ENCODE data around the gene TP63.

Gene TP63

GRCh38 chr3:189868061-189868460, 236.9 kb downstream of the TP63 start:
- Histone ChIP-seq H3K9me3 (ENCODE audit: control insufficient read depth, insufficient read depth, low read length) (no peaks in the 10 kb centered on the region), H3K4me3 (ENCODE audit: low read depth, low read length) (no peak overlapping the region), H3K27me3 (ENCODE audit: control insufficient read depth, insufficient read depth, low read length) (no peaks in the 10 kb centered on the region), H3K9ac (ENCODE audit: low read depth, low read length) (no peak overlapping the region), H3K36me3 (ENCODE audit: control insufficient read depth, insufficient read depth, low read length) (no peaks in the 10 kb centered on the region), H3K4me1 (ENCODE audit: control insufficient read depth, insufficient read depth, low read length) (no peaks in the 10 kb centered on the region), H3K27ac (ENCODE audit: low read depth, low read length) (no peak overlapping the region)

DNA sequence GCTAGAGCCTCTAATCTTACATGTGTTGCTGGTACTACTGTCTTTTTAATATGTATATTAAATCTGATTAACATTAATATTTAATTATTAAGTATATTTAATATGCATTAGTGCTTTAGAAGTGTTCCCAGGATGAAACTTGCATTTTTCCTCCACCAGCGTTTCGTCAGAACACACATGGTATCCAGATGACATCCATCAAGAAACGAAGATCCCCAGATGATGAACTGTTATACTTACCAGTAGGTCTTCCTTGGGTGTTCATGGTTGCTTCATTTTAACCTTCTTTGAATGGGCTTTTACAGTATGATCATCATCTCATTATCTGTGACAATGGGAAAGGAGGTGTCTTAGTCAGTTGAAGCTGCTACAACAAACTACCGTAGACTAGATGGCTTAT, 238.0 kb downstream of the TP63 start:
- no peak overlapping the region for H3K4me3 ChIP-seq (ENCODE audit: low read depth, low read length)
- no peak overlapping the region for H3K9ac ChIP-seq (ENCODE audit: low read depth, low read length)
- H3K27me3 ChIP-seq (ENCODE audit: control insufficient read depth, insufficient read depth, low read length) = no peaks in the 10 kb centered on the region
- H3K4me1 ChIP-seq (ENCODE audit: control insufficient read depth, insufficient read depth, low read length) = no peaks in the 10 kb centered on the region
- no peak overlapping the region for H3K27ac ChIP-seq (ENCODE audit: low read depth, low read length)
- no peaks in the 10 kb centered on the region for H3K36me3 ChIP-seq (ENCODE audit: control insufficient read depth, insufficient read depth, low read length)
- H3K9me3 ChIP-seq (ENCODE audit: control insufficient read depth, insufficient read depth, low read length) = no peaks in the 10 kb centered on the region

- peaks cover 2% of the 10 kb centered on the region for H3K4me1 ChIP-seq (ENCODE audit: control insufficient read depth, insufficient read depth, low read length)
- H3K27me3 ChIP-seq (ENCODE audit: control insufficient read depth, insufficient read depth, low read length) = no peaks in the 10 kb centered on the region
- H3K27ac ChIP-seq (ENCODE audit: low read depth, low read length) = no peak overlapping the region
- H3K9ac ChIP-seq (ENCODE audit: low read depth, low read length) = no peak overlapping the region
- no peaks in the 10 kb centered on the region for H3K9me3 ChIP-seq (ENCODE audit: control insufficient read depth, insufficient read depth, low read length)
- no peaks in the 10 kb centered on the region for H3K36me3 ChIP-seq (ENCODE audit: control insufficient read depth, insufficient read depth, low read length)
- H3K4me3 ChIP-seq (ENCODE audit: low read depth, low read length) = no peak overlapping the region
These were observed 240.2 kb downstream of the TP63 start for GRCh38 chr3:189871418-189871817.

DNA sequence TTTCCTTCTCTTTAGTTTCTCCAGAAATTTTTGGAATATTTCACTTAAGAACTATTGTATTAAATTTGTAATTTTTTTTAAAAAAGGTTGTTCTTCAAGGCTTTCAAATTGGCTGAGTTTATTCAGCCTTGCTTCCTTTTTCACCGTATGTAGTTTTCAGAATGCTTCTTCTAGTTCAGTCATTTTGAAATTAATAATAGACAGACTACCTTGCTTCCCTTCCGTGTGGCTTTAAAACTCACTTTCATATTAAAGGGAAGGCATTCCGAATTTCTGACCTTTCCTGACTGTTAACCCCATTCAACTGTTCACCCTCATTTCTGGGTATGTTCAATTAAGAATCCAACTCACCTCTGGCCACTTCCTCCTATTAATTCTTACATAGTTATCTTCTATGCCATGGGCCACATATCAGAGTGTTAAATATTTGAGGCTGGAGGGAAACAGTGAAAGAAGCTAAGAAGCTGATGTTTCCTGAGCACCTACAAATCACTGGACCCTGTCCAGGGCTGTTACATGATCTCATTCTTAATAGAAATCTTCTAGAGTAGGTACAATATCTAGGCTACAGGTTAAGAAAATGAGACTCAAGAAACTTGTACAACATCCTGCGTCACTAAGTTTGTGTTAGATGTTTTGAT, 252.0 kb downstream of the TP63 start:
- peaks cover 11% of the 10 kb centered on the region for H3K4me1 ChIP-seq (ENCODE audit: control insufficient read depth, insufficient read depth, low read length)
- no peak overlapping the region for H3K9ac ChIP-seq (ENCODE audit: low read depth, low read length)
- H3K36me3 ChIP-seq (ENCODE audit: control insufficient read depth, insufficient read depth, low read length) = no peaks in the 10 kb centered on the region
- no peak overlapping the region for H3K27ac ChIP-seq (ENCODE audit: low read depth, low read length)
- H3K27me3 ChIP-seq (ENCODE audit: control insufficient read depth, insufficient read depth, low read length) = no peaks in the 10 kb centered on the region
- H3K9me3 ChIP-seq (ENCODE audit: control insufficient read depth, insufficient read depth, low read length) = no peaks in the 10 kb centered on the region
- no peak overlapping the region for H3K4me3 ChIP-seq (ENCODE audit: low read depth, low read length)

- H3K27me3 ChIP-seq (ENCODE audit: control insufficient read depth, insufficient read depth, low read length) = no peaks in the 10 kb centered on the region
- no peak overlapping the region for H3K9ac ChIP-seq (ENCODE audit: low read depth, low read length)
- H3K9me3 ChIP-seq (ENCODE audit: control insufficient read depth, insufficient read depth, low read length) = no peaks in the 10 kb centered on the region
- no peak overlapping the region for H3K27ac ChIP-seq (ENCODE audit: low read depth, low read length)
- no peaks in the 10 kb centered on the region for H3K4me1 ChIP-seq (ENCODE audit: control insufficient read depth, insufficient read depth, low read length)
- no peak overlapping the region for H3K4me3 ChIP-seq (ENCODE audit: low read depth, low read length)
- no peaks in the 10 kb centered on the region for H3K36me3 ChIP-seq (ENCODE audit: control insufficient read depth, insufficient read depth, low read length)
These were observed 259.3 kb downstream of the TP63 start for GRCh38 chr3:189890496-189890895.

- Histone ChIP-seq H3K4me3 (ENCODE audit: low read depth, low read length) (no peak overlapping the region), H3K4me1 (ENCODE audit: control insufficient read depth, insufficient read depth, low read length) (0 out of 2 replicates have a peak, but pooled peaks cover 5% of the 10 kb centered on the region), H3K36me3 (ENCODE audit: control insufficient read depth, insufficient read depth, low read length) (no peaks in the 10 kb centered on the region), H3K9ac (ENCODE audit: low read depth, low read length) (no peak overlapping the region), H3K27ac (ENCODE audit: low read depth, low read length) (no peak overlapping the region), H3K9me3 (ENCODE audit: control insufficient read depth, insufficient read depth, low read length) (no peaks in the 10 kb centered on the region), H3K27me3 (ENCODE audit: control insufficient read depth, insufficient read depth, low read length) (no peaks in the 10 kb centered on the region)
These were observed 265.3 kb downstream of the TP63 start for GRCh38 chr3:189896533-189896932.

DNA sequence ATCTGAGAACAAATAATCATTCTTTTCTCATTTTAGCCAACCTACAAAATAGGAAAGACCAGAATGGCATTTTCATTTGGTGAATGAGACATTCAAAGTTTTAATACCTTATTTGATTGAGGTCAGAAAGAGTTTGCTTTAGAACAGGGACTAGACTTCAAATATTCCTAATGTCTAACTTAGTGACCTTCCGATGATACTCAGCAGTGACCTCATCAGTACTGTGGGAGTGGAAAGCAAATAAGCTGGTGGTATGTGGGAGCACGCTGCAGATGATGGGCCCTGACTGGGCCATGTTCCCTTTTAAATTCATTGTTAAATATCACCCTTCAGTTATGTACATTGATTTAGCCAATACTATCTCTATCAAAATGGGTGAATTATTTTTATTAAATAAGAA, 266.2 kb downstream of the TP63 start:
- H3K9ac ChIP-seq (ENCODE audit: low read depth, low read length) = no peak overlapping the region
- no peaks in the 10 kb centered on the region for H3K9me3 ChIP-seq (ENCODE audit: control insufficient read depth, insufficient read depth, low read length)
- H3K27me3 ChIP-seq (ENCODE audit: control insufficient read depth, insufficient read depth, low read length) = no peaks in the 10 kb centered on the region
- no peak overlapping the region for H3K4me3 ChIP-seq (ENCODE audit: low read depth, low read length)
- H3K36me3 ChIP-seq (ENCODE audit: control insufficient read depth, insufficient read depth, low read length) = no peaks in the 10 kb centered on the region
- no peak overlapping the region for H3K27ac ChIP-seq (ENCODE audit: low read depth, low read length)
- 0 out of 2 replicates have a peak, but pooled peaks cover 5% of the 10 kb centered on the region for H3K4me1 ChIP-seq (ENCODE audit: control insufficient read depth, insufficient read depth, low read length)

DNA sequence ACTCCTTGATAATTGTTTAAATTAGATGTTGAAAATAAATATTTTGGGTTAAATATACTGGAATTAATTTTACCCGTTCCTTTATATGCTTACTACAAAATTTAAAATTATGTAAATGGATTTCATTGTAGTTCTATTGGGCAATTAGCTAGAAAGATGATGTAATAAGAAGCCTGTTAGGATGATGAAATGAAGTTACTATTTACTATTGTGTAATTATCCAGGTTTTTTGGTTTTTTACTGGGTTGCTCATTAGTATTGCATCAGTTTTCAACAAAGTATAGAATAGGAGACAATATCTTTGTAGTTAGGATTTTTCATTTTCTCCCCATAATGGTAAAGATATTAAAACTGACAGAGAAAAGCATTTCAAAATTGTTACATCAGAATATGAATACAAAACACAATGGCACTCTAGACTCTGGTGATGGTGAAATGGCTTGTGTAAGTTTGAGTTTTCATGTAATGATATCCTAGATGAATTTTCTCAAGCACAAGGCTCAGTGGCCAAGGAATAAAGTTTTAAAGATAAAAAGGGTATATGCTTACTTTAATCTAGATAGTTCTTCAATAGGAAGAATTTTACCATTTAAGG, 267.5 kb downstream of the TP63 start:
- Histone ChIP-seq H3K9me3 (ENCODE audit: control insufficient read depth, insufficient read depth, low read length) (no peaks in the 10 kb centered on the region), H3K4me3 (ENCODE audit: low read depth, low read length) (no peak overlapping the region), H3K9ac (ENCODE audit: low read depth, low read length) (no peak overlapping the region), H3K27me3 (ENCODE audit: control insufficient read depth, insufficient read depth, low read length) (no peaks in the 10 kb centered on the region), H3K27ac (ENCODE audit: low read depth, low read length) (no peak overlapping the region), H3K36me3 (ENCODE audit: control insufficient read depth, insufficient read depth, low read length) (no peaks in the 10 kb centered on the region), H3K4me1 (ENCODE audit: control insufficient read depth, insufficient read depth, low read length) (peaks cover 9% of the 10 kb centered on the region; the same call in 1 of the 2 replicates)

GRCh38 chr3:189899186-189899585, 268.0 kb downstream of the TP63 start:
- H3K4me3 ChIP-seq (ENCODE audit: low read depth, low read length) = no peak overlapping the region
- no peaks in the 10 kb centered on the region for H3K27me3 ChIP-seq (ENCODE audit: control insufficient read depth, insufficient read depth, low read length)
- peaks cover 9% of the 10 kb centered on the region; the same call in 1 of the 2 replicates for H3K4me1 ChIP-seq (ENCODE audit: control insufficient read depth, insufficient read depth, low read length)
- no peaks in the 10 kb centered on the region for H3K36me3 ChIP-seq (ENCODE audit: control insufficient read depth, insufficient read depth, low read length)
- no peaks in the 10 kb centered on the region for H3K9me3 ChIP-seq (ENCODE audit: control insufficient read depth, insufficient read depth, low read length)
- H3K27ac ChIP-seq (ENCODE audit: low read depth, low read length) = no peak overlapping the region
- H3K9ac ChIP-seq (ENCODE audit: low read depth, low read length) = no peak overlapping the region

- Histone ChIP-seq H3K27me3 (ENCODE audit: control insufficient read depth, insufficient read depth, low read length) (no peaks in the 10 kb centered on the region), H3K4me1 (ENCODE audit: control insufficient read depth, insufficient read depth, low read length) (peaks cover 9% of the 10 kb centered on the region; the same call in 1 of the 2 replicates), H3K9me3 (ENCODE audit: control insufficient read depth, insufficient read depth, low read length) (no peaks in the 10 kb centered on the region), H3K4me3 (ENCODE audit: low read depth, low read length) (no peak overlapping the region), H3K9ac (ENCODE audit: low read depth, low read length) (no peak overlapping the region), H3K27ac (ENCODE audit: low read depth, low read length) (no peak overlapping the region), H3K36me3 (ENCODE audit: control insufficient read depth, insufficient read depth, low read length) (no peaks in the 10 kb centered on the region)
These were observed 269.4 kb downstream of the TP63 start for GRCh38 chr3:189900578-189900977.

DNA sequence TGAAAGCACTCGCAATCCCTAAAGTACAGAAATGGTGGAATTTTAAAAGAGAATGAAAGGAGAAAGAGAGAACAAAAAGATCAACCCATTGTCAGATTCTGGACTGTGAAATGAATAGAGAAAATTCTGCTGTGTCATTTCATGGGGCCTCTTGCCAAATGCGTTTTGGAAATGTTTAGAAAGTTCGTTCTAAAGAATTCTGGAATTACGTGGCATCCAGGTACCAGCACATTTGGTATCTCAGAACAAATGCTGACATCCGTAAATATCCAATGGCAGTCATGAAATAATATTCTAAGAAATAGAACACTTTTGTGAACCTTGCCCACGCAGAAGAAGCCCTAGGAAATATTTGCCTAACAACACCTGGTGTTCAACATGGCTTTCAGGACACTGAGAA, 270.3 kb downstream of the TP63 start:
- Histone ChIP-seq H3K27ac (ENCODE audit: low read depth, low read length) (no peak overlapping the region), H3K4me1 (ENCODE audit: control insufficient read depth, insufficient read depth, low read length) (peaks cover 9% of the 10 kb centered on the region; the same call in 1 of the 2 replicates), H3K36me3 (ENCODE audit: control insufficient read depth, insufficient read depth, low read length) (no peaks in the 10 kb centered on the region), H3K9ac (ENCODE audit: low read depth, low read length) (no peak overlapping the region), H3K9me3 (ENCODE audit: control insufficient read depth, insufficient read depth, low read length) (no peaks in the 10 kb centered on the region), H3K4me3 (ENCODE audit: low read depth, low read length) (no peak overlapping the region), H3K27me3 (ENCODE audit: control insufficient read depth, insufficient read depth, low read length) (no peaks in the 10 kb centered on the region)
